DMS79 treated with DMSO at 0.1 percent for 48 hours (cell line): ENCODE results near the gene TNIK.
A peak's percentile ranks its signal among the peaks of the same experiment; 100 is the strongest.
"Not testable (repeated sequence)": the region's sequence is repeated elsewhere in the genome, so short reads cannot be mapped to it uniquely, and the experiment has no call there.

Experiments
- DNase-seq: peaks from one replicate; lab custom pipeline; 2025; lab: John Stamatoyannopoulos, UW

The TNIK gene

GRCh38 chr3:171469376-171469775 is 9.2 kb upstream of the TNIK start:
- DNase-seq: no peak

DNA sequence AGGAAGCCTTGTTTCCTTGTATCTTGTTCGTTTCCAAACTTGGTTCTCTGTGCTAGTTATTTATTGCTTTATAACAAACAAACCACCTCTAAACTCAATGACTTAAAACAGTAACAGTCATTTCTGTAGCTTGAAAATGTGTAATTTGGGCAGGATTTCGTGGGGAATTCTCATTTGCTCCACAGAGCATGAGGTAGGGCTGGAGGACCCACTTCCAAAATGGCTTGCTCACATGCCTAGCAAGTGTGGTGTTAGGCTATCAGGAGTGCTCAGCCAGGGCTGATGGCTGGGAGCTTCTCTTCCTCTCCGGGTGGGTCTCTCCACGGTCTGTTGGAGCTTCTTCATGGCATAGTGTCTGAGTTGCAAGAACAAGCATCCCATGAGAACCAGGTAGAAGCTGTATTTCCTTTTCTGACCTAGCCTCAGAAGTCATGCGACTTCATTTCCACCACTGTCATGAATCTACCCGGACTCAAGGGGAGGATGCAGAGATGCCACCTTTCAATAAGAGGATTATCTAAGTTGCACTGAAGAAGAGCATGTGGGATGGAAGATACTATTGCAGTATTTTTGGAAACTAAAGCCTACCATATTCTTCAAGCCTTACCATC is 8.2 kb upstream of the TNIK start:
- DNase-seq: no peak

GRCh38 chr3:171465763-171466162 is 5.6 kb upstream of the TNIK start:
- no peak for DNase-seq

- no peak for DNase-seq
These were observed 4.3 kb upstream of the TNIK start for GRCh38 chr3:171464462-171464861.

- DNase-seq: no peak
These were observed 2.0 kb upstream of the TNIK start for GRCh38 chr3:171462224-171462623.

GRCh38 chr3:171461525-171461917 is 1.3 kb upstream of the TNIK start:
- DNase-seq: no peak

DNA sequence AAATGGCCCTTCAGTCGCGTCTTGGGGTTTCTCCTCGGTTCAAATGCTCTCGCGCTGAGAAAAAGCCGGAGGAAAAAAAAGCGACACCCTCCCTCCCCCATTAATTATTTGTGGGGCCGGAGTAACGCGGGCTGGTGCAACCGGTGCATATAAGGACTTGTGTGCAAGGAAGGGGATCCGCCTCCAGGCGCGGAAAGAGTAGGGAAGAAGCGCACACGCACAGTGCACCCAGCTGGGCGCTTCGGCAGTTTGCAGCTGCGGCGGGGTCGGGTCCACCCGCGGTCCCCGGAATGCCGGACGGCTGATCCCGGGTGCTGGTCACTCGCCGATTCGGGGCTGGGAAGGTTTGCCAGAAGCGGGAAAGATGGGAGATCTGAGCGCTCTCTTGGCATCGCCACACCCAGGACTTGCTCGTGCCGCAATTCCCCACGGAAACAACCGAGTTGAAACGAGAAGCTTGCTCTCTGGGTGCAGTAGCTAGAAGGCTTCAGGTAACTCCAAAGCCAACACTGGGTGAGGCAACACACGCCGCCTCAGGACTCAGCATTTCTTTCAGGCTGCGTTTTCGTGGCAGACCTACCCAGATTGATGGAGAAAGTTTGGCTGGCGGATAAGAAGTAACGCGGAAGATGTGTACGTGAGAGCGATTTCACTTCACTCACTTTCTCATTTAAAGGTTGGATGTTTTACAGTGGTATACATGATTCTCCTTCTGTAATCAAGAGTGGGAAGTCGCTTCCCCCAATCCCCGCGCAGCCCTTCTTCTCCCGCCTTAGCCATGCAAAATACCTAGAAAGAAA is 720 bp upstream of the TNIK start:
- peak; percentile 62 for DNase-seq

GRCh38 chr3:171459137-171459941 is 866 bp downstream of the TNIK start:
- DNase-seq: peak; percentile 65

DNA sequence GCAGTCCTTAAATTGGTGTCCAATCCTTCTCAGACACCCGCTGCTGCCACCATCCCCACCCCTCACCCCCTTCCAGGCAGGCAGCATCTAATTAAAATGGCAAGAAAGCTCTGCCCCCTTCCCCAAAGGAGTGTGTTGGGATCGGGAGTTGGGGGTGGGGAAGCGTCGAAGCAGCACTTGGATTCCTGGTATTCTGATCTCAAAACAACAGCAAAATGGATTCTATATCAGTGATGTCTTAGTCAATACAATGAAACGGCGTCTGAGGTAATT is 1.4 kb downstream of the TNIK start:
- DNase-seq: no peak

GRCh38 chr3:171458071-171458863 is 1.9 kb downstream of the TNIK start:
- DNase-seq: peak; percentile 32

DNA sequence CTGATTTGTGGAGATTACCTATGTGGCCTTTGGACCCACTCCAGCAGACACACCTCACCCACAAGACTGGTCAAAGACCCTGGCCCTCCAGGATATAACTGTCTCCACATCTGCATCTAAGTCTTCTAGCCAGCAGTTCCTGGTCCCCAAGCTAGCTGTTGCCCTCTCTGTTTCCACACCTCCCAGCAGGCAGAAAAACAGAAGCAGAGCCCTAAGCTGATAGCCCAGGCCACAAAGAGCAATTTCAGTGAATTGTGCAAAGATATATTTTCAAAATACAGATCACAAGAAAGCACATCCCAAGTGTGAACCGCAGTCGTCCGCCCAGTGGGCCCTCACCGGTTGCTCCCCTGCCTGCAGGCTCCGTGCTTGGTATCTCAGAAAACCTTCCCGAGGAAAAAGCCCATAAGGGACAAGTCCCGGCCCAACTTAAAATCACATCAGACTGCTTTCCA is 2.6 kb downstream of the TNIK start:
- DNase-seq: no peak

DNA sequence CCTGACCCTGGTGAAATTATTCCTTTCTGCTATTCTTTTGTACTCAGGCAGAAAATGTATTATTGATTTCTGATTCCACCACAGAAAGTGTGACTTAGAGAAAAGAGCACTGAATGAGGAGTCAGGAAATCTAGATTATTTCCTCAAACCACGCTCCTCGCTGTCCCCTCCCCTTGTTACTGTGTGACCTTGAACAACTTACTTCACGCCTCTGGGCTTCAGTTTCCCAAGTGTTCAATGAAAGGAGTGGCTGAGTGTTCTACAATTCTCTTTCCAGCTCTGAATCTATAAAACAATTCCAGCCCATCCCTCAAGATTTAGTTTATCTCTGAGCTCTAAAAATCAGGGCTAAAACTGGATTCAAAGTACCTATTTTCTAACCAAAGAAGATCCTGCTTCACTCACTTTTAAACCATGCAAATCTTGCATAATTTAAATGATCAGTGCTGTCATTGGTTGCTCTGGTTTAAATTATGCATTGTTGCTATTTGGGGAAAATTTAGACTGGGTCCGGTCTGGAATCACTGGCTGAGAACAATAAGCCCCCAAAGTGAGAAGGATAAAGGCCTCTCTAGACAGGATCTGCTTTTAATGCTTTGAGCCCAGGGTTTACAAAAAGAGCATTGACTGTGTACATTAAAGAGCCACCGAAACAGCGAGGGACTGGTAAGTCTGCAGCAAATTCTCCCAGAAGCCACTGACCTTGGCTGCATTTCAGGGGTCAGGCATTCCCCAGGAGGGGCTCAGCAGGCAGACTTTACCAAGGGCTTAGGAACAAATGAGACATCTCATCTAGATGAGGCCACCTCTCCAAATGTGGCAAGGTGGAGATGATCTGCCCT is 3.2 kb downstream of the TNIK start:
- DNase-seq: no peak

GRCh38 chr3:171455603-171456550 is 4.3 kb downstream of the TNIK start:
- no peak for DNase-seq

- no peak for DNase-seq
These were observed 6.2 kb downstream of the TNIK start for GRCh38 chr3:171454041-171454440.

- DNase-seq: no peak
These were observed 6.9 kb downstream of the TNIK start for GRCh38 chr3:171453180-171453886.

- DNase-seq: no peak
These were observed 7.9 kb downstream of the TNIK start for GRCh38 chr3:171452328-171452727.

DNA sequence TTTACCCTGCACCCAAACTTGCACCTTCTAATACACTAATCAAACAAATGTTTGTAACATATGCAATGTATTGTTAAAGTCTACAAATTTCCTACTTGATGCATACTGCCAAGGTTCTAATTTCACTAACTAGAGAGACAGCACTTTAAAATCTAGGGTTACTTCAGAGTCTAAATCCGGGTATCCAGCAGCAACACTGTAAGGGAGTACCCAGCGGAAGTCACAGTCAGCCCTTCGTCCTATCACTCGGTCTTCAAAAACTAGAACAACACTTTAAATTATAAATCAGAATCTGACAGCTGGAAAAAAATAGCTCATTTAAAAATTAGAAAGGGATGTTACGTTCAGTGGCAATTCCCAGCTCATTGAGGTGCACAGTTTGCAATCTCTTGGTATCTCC is 8.3 kb downstream of the TNIK start:
- DNase-seq: no peak

- not testable (repeated sequence) for DNase-seq
These were observed 12.7 kb downstream of the TNIK start for GRCh38 chr3:171447579-171447891.

GRCh38 chr3:171446801-171447578 is 13.2 kb downstream of the TNIK start:
- DNase-seq: no peak
